ENCODE data around the gene ABCB9.
"Not testable (repeated sequence)": the region's sequence is repeated elsewhere in the genome, so short reads cannot be mapped to it uniquely, and the experiment has no call there.

Gene ABCB9

DNA sequence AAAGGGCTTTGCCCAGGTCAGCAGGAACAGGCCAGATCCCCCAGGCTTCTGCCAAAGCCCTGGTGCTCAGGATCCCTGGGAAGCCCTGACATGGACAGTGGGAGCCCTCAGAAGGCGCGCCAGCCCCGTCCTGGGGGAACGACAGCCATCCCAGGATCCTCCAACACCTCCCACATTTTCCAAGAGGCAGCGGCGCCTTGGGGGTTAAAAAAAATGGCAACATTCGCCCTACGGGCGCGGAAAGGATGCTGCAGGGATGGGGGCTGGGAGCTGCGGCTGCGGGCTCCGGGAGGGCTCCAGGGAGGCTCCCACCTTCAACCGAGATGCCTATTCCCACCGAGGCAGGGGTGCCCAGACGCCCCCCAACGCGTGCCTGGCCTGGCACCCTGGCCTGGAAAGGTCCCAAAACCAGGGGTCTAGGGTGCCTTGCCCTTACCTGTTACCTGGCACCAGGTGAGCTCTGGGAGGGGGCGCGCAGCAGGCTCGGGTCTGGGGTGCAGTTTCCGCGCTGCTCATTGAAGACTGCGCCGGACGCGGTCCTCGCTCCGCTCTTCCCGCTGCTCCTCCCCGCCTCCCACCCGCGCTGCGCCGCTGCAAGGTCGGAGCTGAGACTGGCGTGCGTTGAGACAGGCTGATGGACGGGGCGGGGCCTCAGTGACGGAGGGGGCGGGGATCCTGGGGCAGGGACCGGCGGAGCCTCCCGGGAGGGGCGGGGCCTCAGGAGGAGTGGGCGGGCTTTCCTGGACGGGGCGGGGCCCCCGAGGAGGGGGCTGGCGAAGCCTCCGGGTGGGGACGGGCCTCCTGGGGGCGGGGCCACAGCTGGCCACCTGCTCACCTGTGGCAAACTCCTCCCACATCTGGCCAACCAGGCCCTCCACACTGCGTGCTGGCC, at the start of gene ABCB9:
TSS of gene ABCB9 (minus strand) at position 613 of the 892 bp plus-strand sequence. CDS start 6,228 bp downstream, outside the sequence.
- peak; percentile 88 for DNase-seq (ENCODE audit: low read depth)

DNA sequence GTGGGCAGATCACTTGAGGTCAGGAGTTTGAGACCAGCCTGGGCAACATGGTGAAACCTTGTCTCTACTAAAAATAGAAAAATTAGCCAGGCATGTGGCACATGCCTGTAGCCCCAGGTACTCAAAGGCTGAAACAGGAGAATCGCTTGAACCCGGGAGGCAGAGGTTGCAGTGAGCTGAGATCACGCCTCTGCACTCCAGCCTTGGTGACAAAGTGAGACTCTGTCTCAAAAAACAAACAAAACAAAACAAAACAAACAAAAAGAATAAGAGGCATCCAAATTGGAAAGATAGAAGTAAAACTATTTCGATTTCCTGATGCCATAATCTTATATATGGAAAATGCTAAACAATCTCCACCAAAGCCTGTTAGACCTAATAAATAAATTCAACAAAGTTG, 48.2 kb upstream of the ABCB9 start:
- not testable (repeated sequence) for DNase-seq (ENCODE audit: low read depth)

DNA sequence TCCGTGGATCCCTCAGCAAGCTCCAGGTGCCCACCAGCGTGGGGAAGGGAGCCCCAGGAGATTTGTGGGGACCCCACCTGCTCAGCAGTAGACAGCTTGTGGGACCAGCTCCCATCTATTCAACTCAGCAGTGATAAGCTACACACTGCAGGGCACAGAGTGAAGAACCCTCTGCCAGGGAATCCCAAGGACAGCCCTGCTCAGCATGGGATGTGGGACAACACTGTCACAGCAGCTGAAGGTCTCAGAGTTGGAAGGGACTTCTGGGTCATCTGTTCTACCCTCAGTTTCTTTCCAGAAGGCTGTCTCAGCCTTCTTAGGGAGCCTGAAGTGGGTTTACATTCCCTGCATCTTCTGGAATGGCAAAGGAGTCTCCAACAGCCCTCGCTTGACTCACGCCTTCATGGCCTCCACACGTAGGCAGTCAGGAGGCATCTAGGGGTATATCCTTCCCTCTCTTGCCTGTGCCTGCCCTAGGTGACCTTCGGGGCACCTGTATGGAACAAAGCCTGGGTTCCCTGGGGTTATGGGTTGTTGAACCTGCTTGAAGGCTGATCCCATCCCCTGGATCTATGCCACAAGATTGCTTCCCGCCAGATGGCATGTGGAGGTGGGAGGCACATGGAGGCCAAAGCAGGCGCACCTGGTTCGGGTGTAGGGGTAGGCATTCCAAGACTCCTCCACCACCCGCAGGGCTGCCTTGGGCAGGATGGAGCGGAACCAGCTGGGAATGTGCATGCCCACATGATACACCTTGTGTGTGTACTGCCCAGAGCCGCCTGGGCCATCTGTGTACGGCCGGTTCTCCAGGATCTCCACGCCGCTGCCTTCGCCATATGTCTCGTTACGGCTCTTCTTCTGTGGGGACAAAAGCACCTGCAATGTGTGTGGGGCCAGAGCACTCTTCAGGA, 47.2 kb upstream of the ABCB9 start:
- DNase-seq (ENCODE audit: low read depth): no peak

DNA sequence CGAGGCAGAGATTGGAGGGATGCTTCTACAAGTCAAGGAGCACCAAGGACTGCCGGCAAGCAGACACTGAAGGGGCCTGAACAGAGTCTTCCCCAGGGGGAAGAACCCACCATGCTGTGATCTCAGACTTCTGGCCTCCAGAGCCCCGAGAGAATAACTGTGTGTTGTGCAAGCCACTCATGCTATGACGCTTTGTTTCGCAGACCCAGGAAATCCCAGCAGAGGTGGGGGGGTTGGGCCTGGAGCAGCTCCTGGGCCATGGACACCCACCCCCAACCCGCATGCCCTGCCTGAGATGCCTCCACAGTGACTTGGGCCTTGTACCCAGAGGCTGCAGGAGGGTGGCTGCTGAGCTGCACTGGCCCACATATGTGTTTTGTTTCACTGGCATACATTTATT, 45.4 kb upstream of the ABCB9 start:
- DNase-seq (ENCODE audit: low read depth): no peak

DNA sequence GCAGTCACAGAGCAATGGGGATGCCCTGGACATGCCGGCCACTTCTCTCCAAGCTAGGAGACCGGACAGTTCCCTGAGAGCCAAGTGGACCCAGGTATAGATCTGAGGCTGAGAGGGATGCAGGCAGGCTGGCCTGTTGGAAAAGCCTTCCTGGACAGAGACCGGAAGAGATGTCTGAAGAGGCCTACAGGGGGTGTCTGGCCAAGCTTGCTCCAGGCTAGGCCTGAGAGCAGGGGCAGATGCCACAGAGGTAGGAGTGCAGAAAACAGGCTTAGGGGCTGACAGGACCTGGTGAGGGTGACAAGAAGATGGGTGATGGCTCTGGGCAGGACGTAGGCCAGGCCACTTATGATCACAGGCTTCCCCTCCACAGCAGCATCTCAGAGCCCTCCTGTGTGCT, 44.4 kb upstream of the ABCB9 start:
- no peak for DNase-seq (ENCODE audit: low read depth)

DNA sequence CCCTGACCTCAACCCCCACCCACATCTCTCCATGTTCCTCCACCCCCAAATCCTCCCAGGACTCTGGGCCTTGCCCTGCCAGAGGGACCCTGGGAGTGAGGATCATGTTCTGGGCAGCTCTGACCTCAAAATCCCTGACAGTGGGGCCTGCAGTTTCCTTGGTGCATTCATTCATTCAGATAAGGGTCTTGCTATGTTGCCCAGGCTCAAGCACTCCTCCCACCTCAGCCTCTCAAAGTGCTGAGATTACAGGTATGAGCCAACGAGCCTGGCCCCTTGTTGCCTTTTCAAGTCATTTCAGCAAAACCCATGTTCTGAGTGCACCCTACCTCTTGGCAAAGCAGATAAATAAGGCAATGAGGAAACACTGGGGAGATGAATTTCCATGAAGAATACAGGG, 43.8 kb upstream of the ABCB9 start:
- no peak for DNase-seq (ENCODE audit: low read depth)

DNA sequence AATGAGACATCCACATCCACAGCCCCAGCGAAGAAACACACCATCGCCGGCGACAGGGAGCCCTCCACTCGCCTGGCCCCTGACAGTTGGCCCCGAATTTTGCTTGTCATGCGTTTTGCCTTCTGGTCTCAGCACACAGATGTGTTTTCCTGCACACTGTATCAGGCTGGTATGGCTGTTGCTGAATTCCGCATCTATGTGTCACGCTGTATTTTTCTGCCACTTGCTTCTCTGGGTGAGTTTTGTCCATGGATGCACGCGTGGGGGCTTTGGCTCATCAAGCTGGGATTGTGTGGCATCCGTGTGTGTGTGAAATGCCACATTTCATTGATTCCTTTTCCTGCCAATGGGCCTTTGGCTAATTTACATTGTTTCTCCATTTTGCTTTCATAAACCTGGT, 40.7 kb upstream of the ABCB9 start:
- DNase-seq (ENCODE audit: low read depth): no peak

DNA sequence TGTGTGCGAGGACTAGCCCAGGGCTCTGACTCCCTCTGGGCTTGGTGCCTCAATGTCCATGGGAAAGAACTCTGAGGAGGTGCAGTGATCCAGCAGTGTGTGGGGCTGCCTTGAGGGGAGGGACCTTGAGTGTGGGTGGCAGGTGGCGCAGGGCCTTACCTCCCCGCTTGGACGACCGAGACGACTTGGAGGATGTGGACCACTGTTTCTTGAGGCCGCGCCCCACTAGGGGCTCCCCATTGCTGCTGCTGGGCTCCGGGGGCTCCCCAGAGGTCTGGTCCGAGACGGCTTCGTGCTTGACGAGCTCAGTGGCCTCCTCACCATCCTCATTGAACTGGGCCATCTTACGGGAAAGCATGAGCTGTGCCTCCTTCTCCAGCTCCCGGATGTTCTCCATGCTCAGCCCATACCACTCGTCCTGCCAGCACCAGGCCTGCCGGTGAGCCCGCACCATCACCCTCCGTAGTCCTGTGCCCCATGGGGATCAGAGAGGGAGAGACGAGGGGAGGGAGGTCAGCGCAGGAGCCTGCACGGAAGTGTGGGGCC, 38.9 kb upstream of the ABCB9 start:
- no peak for DNase-seq (ENCODE audit: low read depth)

DNA sequence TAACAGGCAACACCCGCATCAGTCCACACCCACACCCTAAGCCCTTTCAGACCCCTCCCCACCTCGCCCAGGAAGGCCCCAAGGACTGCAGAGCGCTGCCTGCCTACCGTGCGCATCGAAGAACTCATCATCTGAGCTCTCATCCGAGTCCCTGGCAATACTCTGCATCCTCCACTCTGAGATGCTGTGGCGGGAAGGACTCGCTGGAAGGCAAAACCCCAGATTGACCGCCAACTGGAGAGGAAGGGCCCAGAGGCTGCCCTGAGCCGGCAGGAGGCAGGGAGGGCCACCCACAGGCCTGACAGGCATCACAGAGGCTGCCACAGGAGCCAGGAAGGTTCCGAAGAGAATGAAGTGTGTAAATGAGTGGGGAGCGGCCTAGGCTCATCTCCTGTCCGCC, 38.0 kb upstream of the ABCB9 start:
- DNase-seq (ENCODE audit: low read depth): no peak

DNA sequence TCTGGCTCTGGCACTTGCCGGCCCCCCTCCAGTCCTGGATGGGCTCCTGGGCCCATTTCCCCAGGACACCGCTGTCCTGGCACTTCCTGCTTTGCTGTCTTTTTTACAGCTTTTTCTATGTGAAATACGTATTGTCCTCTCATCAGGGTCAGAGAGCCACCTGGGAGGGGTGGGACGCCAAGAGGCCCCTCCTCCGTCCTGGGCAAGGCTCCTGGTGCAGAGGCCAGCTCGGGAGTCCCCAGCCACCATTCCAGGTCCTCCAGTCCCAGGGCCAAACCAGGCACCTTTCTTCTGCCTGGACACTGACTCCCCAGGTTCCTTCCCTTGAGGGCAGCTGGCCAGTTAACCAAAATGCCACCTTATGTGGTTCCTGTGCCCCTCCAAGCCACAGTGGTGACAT, 37.0 kb upstream of the ABCB9 start:
- DNase-seq (ENCODE audit: low read depth): no peak

DNA sequence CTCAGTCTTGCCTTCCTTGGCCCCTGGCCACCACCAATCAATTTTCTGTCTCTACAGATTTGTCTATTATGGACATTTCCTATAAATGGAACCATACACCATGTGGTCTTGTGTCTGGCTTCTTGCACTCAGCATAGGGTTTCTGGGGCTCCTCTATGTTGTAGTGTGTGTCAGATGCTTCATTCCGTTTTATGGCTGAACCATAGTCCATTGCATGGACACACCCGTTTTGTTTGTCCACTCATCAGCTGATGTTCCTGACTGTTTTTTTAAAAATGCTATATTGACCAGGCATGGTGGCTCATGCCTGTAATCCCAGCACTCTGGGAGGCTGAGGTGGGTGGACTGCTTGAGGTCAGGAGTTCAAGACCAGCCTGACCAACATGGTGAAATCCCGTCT, 35.2 kb upstream of the ABCB9 start:
- no peak for DNase-seq (ENCODE audit: low read depth)

DNA sequence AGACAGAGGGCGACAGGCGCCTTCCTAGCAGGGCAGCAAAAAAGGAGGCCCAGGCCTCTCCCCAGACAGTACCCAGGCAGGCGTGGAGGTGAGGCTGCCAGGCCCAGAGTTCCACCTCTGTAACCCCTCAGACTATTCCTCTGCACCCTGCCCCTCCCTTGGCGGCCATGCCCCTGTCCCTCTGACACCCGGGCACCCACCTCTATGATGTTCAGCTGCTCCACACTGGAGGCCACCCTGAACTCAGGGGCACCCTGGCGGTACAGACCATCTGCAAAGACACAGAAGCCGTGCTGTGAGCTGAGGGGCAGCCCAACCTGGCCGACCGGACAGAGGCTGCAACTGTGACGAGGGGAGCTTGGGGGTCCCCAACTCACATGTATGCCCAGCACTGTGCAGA, 34.3 kb upstream of the ABCB9 start:
- DNase-seq (ENCODE audit: low read depth): no peak

DNA sequence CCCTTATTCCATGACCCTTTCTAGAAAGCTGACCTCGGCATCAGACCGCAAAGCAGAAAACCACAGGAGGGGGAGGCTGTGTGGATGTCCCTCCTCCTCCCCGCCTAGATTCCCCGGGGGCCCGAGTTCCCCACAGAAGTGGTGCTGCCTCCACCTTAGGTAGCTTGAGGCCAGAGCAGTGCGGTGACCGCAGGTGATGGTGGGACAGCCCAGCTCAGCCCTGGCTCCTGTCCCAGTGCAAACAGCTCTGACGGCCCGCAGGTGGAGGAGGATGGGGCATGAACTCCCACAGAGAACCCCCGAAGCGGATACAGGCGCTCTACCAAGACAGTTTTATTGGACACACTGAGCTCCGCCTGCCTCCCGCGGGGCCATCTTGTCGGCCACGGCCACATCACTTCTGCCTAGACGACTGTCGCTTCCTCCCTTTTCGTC, 33.7 kb upstream of the ABCB9 start:
- no peak for DNase-seq (ENCODE audit: low read depth)

DNA sequence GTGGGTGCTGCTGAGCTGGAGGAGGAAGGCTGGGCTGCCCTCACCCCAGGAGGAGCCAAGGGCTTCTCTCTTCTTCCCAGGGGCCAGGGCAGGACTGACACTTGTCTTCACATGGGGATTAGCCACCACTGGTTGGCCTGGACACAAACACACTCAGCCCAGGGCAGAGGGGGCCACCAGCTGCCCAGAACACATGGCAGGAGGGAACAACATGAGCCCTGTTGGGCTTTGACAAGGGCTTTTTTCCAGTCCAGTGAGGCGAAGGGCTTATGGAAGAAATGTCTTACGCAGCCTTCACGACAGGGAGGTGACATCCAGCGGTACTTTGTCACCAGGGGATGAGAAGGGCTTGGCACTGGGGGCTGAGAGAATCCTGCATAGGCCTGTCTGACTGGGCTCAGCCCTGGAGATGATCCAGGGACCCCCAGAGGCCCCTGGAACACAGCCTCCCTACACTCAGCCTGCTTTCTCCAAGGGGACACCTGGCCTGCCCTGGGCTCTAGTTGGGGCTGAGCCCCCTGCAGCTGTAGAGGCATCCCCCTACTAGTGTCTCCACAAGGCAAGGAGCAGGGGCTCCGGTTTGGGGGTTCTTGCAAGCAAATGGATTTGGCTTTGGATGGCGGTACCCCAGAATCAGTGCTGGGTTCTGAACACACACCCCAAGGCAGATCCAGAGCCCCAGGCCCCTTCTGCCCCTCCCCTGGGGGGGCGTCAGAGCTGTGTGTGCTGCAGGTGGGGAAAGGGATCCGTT, 33.1 kb upstream of the ABCB9 start:
- no peak for DNase-seq (ENCODE audit: low read depth)

DNA sequence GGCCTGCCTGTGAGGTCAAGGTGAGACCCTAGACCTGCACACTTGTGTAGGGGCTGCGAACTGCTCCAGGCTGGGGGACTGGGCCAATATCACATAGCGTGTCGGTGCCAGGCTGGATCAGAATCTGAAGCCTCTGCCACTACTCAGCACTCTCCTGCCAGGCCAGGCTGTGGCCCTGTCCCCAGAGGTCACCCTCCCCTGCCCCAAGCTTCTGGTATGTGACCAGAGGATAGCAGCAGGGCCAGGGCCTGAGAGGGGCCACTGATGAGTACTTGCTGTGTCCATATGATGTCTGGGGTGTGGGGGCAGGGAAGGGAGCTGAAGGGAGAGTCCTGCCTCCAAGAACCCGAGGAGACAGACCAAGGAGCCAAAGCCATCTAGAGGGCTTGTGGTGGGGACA, 32.1 kb upstream of the ABCB9 start:
- DNase-seq (ENCODE audit: low read depth): no peak

DNA sequence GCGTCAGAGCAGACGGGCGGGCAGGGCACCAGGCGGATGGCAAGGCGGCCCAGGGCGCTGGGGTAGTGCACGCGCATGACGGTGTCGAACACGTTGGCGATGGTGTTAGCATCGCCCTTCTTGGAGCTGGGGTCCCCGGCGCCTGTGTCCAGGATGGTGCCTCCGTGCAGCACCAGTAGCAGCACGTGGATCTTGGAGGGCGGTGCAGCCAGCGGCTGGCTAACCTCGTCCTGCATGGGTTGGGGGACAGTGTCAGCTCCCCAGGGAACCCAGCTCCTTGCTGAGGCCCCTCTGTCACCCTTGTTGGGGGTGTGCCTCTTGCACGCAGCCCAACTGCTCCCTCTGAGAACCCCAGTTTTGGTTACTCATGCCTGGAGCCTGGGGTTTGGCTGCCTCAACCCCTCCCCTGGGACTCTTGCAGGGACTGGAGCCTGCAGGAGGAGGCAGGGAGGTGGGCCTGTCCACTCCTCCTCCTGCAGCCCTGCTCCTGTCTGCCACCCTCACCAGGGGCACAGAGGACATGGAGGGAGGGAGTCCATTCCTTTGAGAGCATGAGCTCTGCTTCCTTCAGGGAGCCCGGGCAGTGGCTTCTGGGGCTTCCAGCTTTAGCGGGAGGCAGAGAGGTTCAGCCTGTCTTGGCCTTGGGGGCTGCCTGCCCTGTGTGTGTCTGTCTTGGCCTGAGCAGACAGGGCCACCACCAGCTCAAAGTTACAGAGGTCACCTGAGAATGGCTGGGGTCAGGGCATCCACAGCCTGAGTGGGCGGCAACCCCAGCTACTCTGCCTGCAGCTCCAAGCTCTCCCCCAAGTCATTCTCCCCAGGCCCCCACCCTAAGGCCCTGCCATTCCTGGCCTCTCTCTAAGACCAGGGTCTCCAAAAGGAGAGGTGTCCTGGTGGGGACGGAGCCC, 31.3 kb upstream of the ABCB9 start:
- no peak for DNase-seq (ENCODE audit: low read depth)

DNA sequence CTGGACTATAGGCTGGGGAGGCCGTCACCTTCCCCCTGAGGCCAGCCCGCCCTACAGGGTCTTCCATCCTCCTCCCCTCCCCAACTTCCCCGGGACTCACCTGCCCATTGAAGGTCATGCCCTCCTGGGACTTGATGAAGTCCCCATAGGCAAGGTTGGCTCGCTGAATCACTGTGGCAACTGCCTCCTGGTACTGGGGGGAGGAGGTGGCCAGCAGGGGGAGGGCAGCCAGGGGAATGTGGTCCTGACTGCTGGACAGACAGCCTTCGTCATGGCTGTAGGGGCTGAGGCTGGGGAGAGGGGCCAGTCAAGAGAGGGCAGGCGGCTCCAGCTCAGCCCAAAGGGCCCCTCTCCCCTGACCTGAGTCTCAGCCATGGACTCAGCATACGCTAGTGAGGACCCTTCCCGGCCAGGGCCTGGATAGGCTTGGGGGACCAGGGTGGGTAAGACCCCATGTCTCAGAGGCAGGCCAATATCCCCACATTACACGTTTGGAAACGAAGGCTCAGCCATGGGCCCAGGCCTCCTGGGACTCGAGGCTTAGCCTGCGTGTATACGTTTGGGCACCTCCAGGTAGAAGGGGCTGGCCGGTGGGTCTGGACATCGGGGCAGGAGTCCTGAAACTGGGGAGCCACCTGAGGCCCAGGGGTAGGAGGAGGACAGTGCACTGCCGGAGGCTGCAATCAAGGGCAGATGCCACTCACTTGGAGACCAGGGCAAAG, 30.5 kb upstream of the ABCB9 start:
- DNase-seq (ENCODE audit: low read depth): no peak

DNA sequence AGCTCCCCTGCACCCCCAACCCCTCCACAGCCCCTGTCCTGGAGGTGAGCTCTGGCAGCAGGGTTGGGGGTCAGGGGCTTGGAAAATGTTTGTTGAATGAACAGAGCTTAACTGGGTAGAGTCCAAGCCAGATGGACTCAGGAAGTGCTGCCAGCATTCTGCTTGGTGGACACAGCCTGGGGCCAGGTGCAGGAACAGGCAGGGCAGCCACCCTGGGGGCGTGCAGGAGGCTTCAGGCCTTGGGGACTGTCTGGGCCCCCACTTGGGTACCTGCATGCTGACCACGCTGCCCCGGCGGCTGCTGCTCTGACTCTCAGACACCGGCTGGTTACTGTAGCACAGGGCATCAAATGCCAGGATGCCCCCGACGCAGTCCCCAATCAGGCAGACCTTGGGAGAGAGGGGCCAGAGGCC, 29.9 kb upstream of the ABCB9 start:
- no peak for DNase-seq (ENCODE audit: low read depth)

DNA sequence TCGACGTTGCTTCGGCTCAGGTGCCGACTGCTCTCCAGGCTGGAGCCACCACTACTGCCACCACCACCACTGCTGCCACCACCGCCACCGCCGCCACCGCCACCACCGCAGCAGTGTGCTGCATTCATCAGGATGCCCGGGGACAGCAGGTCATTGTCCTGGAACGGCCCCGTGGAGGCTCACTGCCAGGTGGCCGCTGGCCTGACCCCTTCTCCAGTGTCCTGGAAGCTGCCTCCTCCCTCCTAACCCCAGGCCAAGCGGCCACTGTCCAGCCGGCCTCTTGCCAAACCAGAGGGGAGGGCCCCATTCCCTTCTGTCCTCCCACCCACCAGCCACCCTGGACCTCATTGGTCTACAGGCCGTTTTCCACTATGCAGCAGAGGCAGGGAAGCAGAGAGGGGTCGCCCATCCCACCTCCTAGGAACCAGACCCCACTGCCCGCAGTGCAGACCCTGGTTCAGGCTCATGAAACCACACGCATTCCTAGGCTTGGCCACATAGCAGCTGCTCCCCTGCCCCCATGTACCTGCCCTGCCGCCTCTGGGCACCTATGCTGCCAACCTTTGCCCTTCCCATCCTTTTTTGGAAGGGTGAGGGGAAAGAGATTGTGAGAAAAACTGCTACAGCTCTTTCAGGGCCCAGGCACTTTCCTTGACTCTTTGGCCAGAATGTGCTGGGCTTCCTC, 29.4 kb upstream of the ABCB9 start:
- DNase-seq (ENCODE audit: low read depth): no peak
